ENCODE data around the gene SLC39A11.
"Not testable (repeated sequence)": the region's sequence is repeated elsewhere in the genome, so short reads cannot be mapped to it uniquely, and the experiment has no call there.

SLC39A11 gene

GRCh38 chr17:73015722-73016276 lies 76.7 kb downstream of the SLC39A11 start:
- no peaks in the 10 kb centered on the region for H3K36me3 ChIP-seq (ENCODE audit: control insufficient read depth, insufficient read depth, low read length)
- no peak overlapping the region for H3K4me3 ChIP-seq (ENCODE audit: insufficient read depth, low read depth, low read length)
- no peaks in the 10 kb centered on the region for H3K9me3 ChIP-seq (ENCODE audit: control insufficient read depth, low read length)
- no peaks in the 10 kb centered on the region for H3K27me3 ChIP-seq (ENCODE audit: control insufficient read depth, insufficient read depth, low read length, poor library complexity, severe bottlenecking)
- H3K27ac ChIP-seq (ENCODE audit: insufficient read depth, low read depth, low read length, poor library complexity, severe bottlenecking): no peak overlapping the region
- no peaks in the 10 kb centered on the region for H3K4me1 ChIP-seq (ENCODE audit: control insufficient read depth, insufficient read depth, low read length)
- WGBS, 2 experiments: 88 to 92% methylated on average over 7 of the region's 7 CpGs

GRCh38 chr17:73013816-73014663 lies 78.4 kb downstream of the SLC39A11 start:
- Histone ChIP-seq H3K9me3 (ENCODE audit: control insufficient read depth, low read length) (no peaks in the 10 kb centered on the region), H3K27me3 (ENCODE audit: control insufficient read depth, insufficient read depth, low read length, poor library complexity, severe bottlenecking) (no peaks in the 10 kb centered on the region), H3K4me1 (ENCODE audit: control insufficient read depth, insufficient read depth, low read length) (no peaks in the 10 kb centered on the region), H3K36me3 (ENCODE audit: control insufficient read depth, insufficient read depth, low read length) (no peaks in the 10 kb centered on the region), H3K4me3 (ENCODE audit: insufficient read depth, low read depth, low read length) (no peak overlapping the region), H3K27ac (ENCODE audit: insufficient read depth, low read depth, low read length, poor library complexity, severe bottlenecking) (no peak overlapping the region)
- WGBS, 2 experiments: 60 to 68% methylated on average over 14 of the region's 14 CpGs

- no peak overlapping the region for H3K4me3 ChIP-seq (ENCODE audit: insufficient read depth, low read depth, low read length)
- H3K9me3 ChIP-seq (ENCODE audit: control insufficient read depth, low read length): no peaks in the 10 kb centered on the region
- H3K36me3 ChIP-seq (ENCODE audit: control insufficient read depth, insufficient read depth, low read length): no peaks in the 10 kb centered on the region
- no peak overlapping the region for H3K27ac ChIP-seq (ENCODE audit: insufficient read depth, low read depth, low read length, poor library complexity, severe bottlenecking)
- no peaks in the 10 kb centered on the region for H3K27me3 ChIP-seq (ENCODE audit: control insufficient read depth, insufficient read depth, low read length, poor library complexity, severe bottlenecking)
- 88 to 91% methylated on average over 7 to 8 of the region's 8 CpGs for WGBS, 2 experiments
- no peaks in the 10 kb centered on the region for H3K4me1 ChIP-seq (ENCODE audit: control insufficient read depth, insufficient read depth, low read length)
Measured at GRCh38 chr17:73013301-73013700, 79.2 kb downstream of the SLC39A11 start.

GRCh38 chr17:73011016-73011486 lies 81.4 kb downstream of the SLC39A11 start:
- 91 to 94% methylated on average over 8 of the region's 8 CpGs for WGBS, 2 experiments

GRCh38 chr17:73010414-73010813 lies 82.1 kb downstream of the SLC39A11 start:
- Histone ChIP-seq H3K4me1 (ENCODE audit: control insufficient read depth, insufficient read depth, low read length) (no peaks in the 10 kb centered on the region), H3K36me3 (ENCODE audit: control insufficient read depth, insufficient read depth, low read length) (no peaks in the 10 kb centered on the region), H3K4me3 (ENCODE audit: insufficient read depth, low read depth, low read length) (no peak overlapping the region), H3K9me3 (ENCODE audit: control insufficient read depth, low read length) (no peaks in the 10 kb centered on the region), H3K27ac (ENCODE audit: insufficient read depth, low read depth, low read length, poor library complexity, severe bottlenecking) (no peak overlapping the region), H3K27me3 (ENCODE audit: control insufficient read depth, insufficient read depth, low read length, poor library complexity, severe bottlenecking) (no peaks in the 10 kb centered on the region)
- 96 to 98% methylated on average over 5 of the region's 7 CpGs for WGBS, 2 experiments

More at GRCh38 chr17:73011016-73011486, 81.4 kb downstream of the SLC39A11 start:
- no peaks in the 10 kb centered on the region for H3K4me1 ChIP-seq (ENCODE audit: control insufficient read depth, insufficient read depth, low read length)
- H3K4me3 ChIP-seq (ENCODE audit: insufficient read depth, low read depth, low read length): no peak overlapping the region
- H3K27me3 ChIP-seq (ENCODE audit: control insufficient read depth, insufficient read depth, low read length, poor library complexity, severe bottlenecking): no peaks in the 10 kb centered on the region
- H3K27ac ChIP-seq (ENCODE audit: insufficient read depth, low read depth, low read length, poor library complexity, severe bottlenecking): no peak overlapping the region
- no peaks in the 10 kb centered on the region for H3K36me3 ChIP-seq (ENCODE audit: control insufficient read depth, insufficient read depth, low read length)
- H3K9me3 ChIP-seq (ENCODE audit: control insufficient read depth, low read length): no peaks in the 10 kb centered on the region

- WGBS, 2 experiments: 83 to 87% methylated on average over 7 of the region's 7 CpGs
- H3K4me1 ChIP-seq (ENCODE audit: control insufficient read depth, insufficient read depth, low read length): no peaks in the 10 kb centered on the region
- no peak overlapping the region for H3K27ac ChIP-seq (ENCODE audit: insufficient read depth, low read depth, low read length, poor library complexity, severe bottlenecking)
- no peaks in the 10 kb centered on the region for H3K27me3 ChIP-seq (ENCODE audit: control insufficient read depth, insufficient read depth, low read length, poor library complexity, severe bottlenecking)
- no peaks in the 10 kb centered on the region for H3K36me3 ChIP-seq (ENCODE audit: control insufficient read depth, insufficient read depth, low read length)
- no peak overlapping the region for H3K4me3 ChIP-seq (ENCODE audit: insufficient read depth, low read depth, low read length)
- no peaks in the 10 kb centered on the region for H3K9me3 ChIP-seq (ENCODE audit: control insufficient read depth, low read length)
Measured at GRCh38 chr17:73007407-73007806, 85.1 kb downstream of the SLC39A11 start.

GRCh38 chr17:73005360-73005759 lies 87.1 kb downstream of the SLC39A11 start:
- Histone ChIP-seq H3K4me3 (ENCODE audit: insufficient read depth, low read depth, low read length) (no peak overlapping the region), H3K9me3 (ENCODE audit: control insufficient read depth, low read length) (no peaks in the 10 kb centered on the region), H3K27me3 (ENCODE audit: control insufficient read depth, insufficient read depth, low read length, poor library complexity, severe bottlenecking) (no peaks in the 10 kb centered on the region), H3K27ac (ENCODE audit: insufficient read depth, low read depth, low read length, poor library complexity, severe bottlenecking) (no peak overlapping the region), H3K36me3 (ENCODE audit: control insufficient read depth, insufficient read depth, low read length) (no peaks in the 10 kb centered on the region), H3K4me1 (ENCODE audit: control insufficient read depth, insufficient read depth, low read length) (no peaks in the 10 kb centered on the region)
- 85 to 89% methylated on average over 8 of the region's 8 CpGs for WGBS, 2 experiments

GRCh38 chr17:73003487-73003886 lies 89.0 kb downstream of the SLC39A11 start:
- H3K4me3 ChIP-seq (ENCODE audit: insufficient read depth, low read depth, low read length): no peak overlapping the region
- WGBS, 2 experiments: 67 to 69% methylated on average over 6 of the region's 6 CpGs

GRCh38 chr17:73000832-73001231 lies 91.7 kb downstream of the SLC39A11 start:
- Histone ChIP-seq H3K27ac (ENCODE audit: insufficient read depth, low read depth, low read length, poor library complexity, severe bottlenecking) (no peak overlapping the region), H3K36me3 (ENCODE audit: control insufficient read depth, insufficient read depth, low read length) (no peaks in the 10 kb centered on the region)
- WGBS, 2 experiments: 90 to 94% methylated on average over 3 of the region's 3 CpGs

More at GRCh38 chr17:73003487-73003886, 89.0 kb downstream of the SLC39A11 start:
- no peaks in the 10 kb centered on the region for H3K9me3 ChIP-seq (ENCODE audit: control insufficient read depth, low read length)
- no peaks in the 10 kb centered on the region for H3K27me3 ChIP-seq (ENCODE audit: control insufficient read depth, insufficient read depth, low read length, poor library complexity, severe bottlenecking)
- no peaks in the 10 kb centered on the region for H3K4me1 ChIP-seq (ENCODE audit: control insufficient read depth, insufficient read depth, low read length)
- H3K36me3 ChIP-seq (ENCODE audit: control insufficient read depth, insufficient read depth, low read length): no peaks in the 10 kb centered on the region
- no peak overlapping the region for H3K27ac ChIP-seq (ENCODE audit: insufficient read depth, low read depth, low read length, poor library complexity, severe bottlenecking)

GRCh38 chr17:72999474-72999873 lies 93.0 kb downstream of the SLC39A11 start:
- not testable (repeated sequence) for H3K36me3 ChIP-seq (ENCODE audit: control insufficient read depth, insufficient read depth, low read length); H3K4me3 ChIP-seq (ENCODE audit: insufficient read depth, low read depth, low read length); H3K4me1 ChIP-seq (ENCODE audit: control insufficient read depth, insufficient read depth, low read length); H3K27ac ChIP-seq (ENCODE audit: insufficient read depth, low read depth, low read length, poor library complexity, severe bottlenecking); H3K27me3 ChIP-seq (ENCODE audit: control insufficient read depth, insufficient read depth, low read length, poor library complexity, severe bottlenecking); H3K9me3 ChIP-seq (ENCODE audit: control insufficient read depth, low read length)
- WGBS, 2 experiments: 90 to 95% methylated on average over 5 of the region's 5 CpGs

More at GRCh38 chr17:73000832-73001231, 91.7 kb downstream of the SLC39A11 start:
- Histone ChIP-seq H3K4me1 (ENCODE audit: control insufficient read depth, insufficient read depth, low read length) (no peaks in the 10 kb centered on the region), H3K27me3 (ENCODE audit: control insufficient read depth, insufficient read depth, low read length, poor library complexity, severe bottlenecking) (no peaks in the 10 kb centered on the region), H3K4me3 (ENCODE audit: insufficient read depth, low read depth, low read length) (no peak overlapping the region), H3K9me3 (ENCODE audit: control insufficient read depth, low read length) (no peaks in the 10 kb centered on the region)
